Left hindlimb (tissue), 1 donor: Measurements from ENCODE around the gene ZNF577.
A peak's percentile ranks its signal among the peaks of the same experiment; 100 is the strongest.
"Not testable (repeated sequence)": the region's sequence is repeated elsewhere in the genome, so short reads cannot be mapped to it uniquely, and the experiment has no call there.

ENCODE experiments used
- DNase-seq: peaks from one replicate; pipeline ENCODE4 v3.0.0-alpha.2; 2018

The ZNF577 gene

GRCh38 chr19:51887522-51888498 lies at the start of gene ZNF577:
Gene ZNF577 (minus strand): TSS chr19:51887951. CDS start chr19:51880382, 7,569 bp downstream.
- DNase-seq = peak; percentile 93

- DNase-seq = no peak
These were observed 44.2 kb upstream of the ZNF577 start for GRCh38 chr19:51931921-51932320.

GRCh38 chr19:51927859-51928258 lies 40.1 kb upstream of the ZNF577 start:
- DNase-seq = no peak

DNA sequence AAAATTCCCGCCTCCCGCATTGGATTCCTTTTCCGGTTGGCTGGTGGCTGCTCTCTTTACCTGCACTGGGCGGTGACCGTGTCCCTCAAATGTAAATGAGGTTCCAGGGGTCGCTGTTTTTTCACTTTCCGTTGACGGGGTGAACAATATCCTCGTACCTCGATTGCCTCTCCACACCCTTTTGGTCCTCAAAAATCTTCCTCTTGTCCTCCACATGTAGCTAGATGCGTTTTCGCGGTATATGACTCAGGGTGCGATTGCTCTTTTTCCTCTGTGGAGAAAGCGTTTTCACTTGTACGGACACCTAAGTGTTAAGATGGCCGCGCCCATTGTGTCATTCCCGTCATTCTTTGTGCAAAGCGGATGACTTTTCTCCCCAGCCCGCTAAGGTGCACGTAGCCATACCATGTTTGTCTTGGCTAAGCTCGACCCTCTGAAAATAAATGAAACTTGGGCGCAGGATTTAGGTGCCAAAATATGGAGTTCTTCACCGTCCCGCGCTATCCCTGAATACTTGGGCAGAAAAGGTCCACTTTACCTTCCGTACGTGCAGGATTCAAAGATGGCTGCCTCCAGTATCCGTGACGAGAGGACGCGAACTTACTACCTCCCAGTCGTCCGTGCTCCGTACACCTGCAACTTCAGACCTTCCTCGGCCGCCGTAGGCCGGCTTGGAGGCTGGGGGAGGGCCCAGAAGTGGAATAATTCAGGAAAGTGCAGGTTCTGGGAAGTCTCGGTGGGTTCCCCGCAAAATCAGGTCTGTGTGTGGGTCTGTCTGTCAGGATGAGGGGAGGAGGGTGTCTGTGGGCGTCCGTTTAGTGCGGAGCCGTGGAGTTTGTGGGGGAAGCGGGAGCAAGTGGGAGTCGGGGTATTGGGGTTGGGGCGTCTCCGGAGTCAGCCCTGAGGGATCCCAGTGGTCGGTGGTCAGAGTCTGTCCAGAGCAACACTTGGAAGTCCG lies 39.3 kb upstream of the ZNF577 start, which contains the start of gene ZNF613:
ZNF613 (plus strand) TSS at position 689 of the 958 bp plus-strand sequence. CDS start 8,749 bp downstream, outside the sequence.
- DNase-seq = peak; percentile 93

- no peak for DNase-seq
These were observed 38.7 kb upstream of the ZNF577 start for GRCh38 chr19:51926426-51926783.

GRCh38 chr19:51921949-51922348 lies 34.2 kb upstream of the ZNF577 start:
- DNase-seq = no peak

DNA sequence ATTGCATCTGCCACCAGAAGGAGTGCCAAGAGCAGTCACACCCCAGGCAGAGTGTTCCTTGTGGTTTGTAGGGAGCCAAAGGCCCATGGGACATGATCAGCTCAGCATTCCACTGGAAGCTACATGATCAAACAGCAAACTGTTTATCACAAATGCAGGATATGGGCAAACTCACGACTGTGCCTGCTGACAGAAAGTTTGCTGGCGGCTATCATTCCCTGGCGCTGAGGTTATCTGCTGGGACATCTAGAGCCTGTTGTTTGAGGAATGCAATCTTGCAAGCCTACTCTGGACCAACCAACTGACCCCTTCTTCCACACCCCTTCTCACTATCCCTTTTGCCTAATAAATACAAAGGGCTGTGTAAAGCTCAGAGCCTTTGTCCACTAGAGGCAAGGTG lies 31.9 kb upstream of the ZNF577 start:
- no peak for DNase-seq

DNA sequence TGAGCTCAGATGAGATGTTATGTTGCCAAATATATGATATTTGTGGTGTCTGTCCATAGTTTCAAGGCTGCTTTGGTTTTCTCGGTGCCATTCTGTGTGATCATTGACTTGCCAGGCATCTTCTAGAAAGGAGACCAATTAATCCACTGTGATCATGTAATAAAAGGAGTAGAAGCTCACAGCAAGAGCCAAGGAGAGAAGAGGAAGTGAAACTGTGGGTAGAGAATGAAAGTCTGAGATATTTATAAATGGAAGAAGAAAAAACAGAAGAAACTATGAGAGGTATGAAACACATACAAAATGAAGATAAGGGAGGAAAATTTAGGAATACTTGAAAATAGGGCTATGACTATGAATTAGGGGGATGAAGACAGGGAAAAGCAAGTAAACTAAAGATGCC lies 28.4 kb upstream of the ZNF577 start:
- DNase-seq = no peak

- no peak for DNase-seq
These were observed 27.6 kb upstream of the ZNF577 start for GRCh38 chr19:51915324-51915867.

- DNase-seq = not testable (repeated sequence)
These were observed 20.2 kb upstream of the ZNF577 start for GRCh38 chr19:51907981-51908380.

- DNase-seq = not testable (repeated sequence)
These were observed 18.4 kb upstream of the ZNF577 start for GRCh38 chr19:51906108-51906507.

- DNase-seq = not testable (repeated sequence)
These were observed 17.9 kb upstream of the ZNF577 start for GRCh38 chr19:51905639-51906038.

- DNase-seq = no peak
These were observed 17.5 kb upstream of the ZNF577 start for GRCh38 chr19:51905206-51905605.

DNA sequence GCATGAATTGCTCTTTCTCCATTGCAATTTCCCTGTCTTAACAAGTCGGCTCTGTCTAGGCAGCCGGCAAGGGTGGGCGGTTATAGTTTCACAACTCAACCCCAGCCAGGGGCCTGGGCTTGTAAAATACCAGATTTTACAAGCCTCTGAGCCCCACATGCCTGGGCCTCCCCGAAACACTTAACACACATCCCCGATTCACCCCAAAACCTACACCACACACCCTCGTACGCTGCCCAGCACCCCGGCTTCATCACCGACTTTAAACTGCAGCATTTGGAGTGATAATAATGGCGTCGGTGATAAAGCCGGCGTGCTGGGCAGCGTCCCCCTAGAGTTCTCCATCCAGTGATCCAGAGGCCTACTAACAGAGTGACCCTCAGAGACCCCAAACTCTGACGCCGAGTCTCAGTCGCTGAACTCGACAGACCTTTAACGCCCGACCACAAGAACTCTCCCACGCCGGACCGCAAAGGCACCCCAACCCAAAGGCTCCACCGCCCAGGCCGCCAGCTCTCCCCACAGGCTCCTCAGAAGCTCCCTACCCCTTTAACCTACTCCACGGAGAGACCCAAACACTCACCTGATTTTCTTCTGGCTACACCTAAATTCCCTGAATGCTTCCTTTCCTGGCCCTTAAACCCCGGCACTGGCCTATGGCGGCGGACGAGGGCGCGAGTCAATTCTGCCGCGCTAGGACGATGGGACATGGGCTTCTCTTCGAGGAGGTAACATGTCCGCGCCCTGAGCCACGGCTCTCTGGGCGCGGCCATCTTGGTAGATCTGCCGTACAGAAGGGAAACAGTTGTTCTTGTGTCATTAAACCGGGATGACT lies 16.8 kb upstream of the ZNF577 start, which contains the start of gene ZNF649:
ZNF649 (minus strand) TSS at position 687 of the 835 bp plus-strand sequence. CDS start 4,910 bp downstream, outside the sequence.
- DNase-seq = peak; percentile 89

GRCh38 chr19:51903192-51903591 lies 15.4 kb upstream of the ZNF577 start:
- no peak for DNase-seq

- DNase-seq = no peak
These were observed 14.1 kb upstream of the ZNF577 start for GRCh38 chr19:51901860-51902259.

- DNase-seq = no peak
These were observed 3.5 kb upstream of the ZNF577 start for GRCh38 chr19:51891193-51891747.

- DNase-seq = no peak
These were observed 2.2 kb upstream of the ZNF577 start for GRCh38 chr19:51889934-51890333.

DNA sequence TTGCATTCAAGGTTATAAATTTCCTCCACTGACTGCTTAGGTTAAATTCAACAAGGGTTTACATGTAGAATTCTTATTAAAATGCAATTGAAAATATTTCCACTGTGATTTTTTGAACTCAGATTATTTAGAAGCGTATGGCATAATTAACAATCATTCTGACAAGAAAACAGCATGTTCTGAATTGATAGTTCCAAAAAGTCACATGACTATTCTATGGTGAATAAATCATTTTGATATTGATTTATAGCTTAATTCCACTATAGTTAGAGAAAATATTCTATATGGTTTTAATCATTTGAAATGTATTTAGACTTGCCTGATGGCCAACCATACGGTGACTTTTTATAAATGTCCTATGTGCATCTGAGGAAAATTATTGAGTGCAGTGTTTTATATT lies 3.0 kb downstream of the ZNF577 start:
- no peak for DNase-seq

GRCh38 chr19:51882518-51882917 lies 5.2 kb downstream of the ZNF577 start:
- DNase-seq = no peak

- DNase-seq = no peak
These were observed 14.7 kb downstream of the ZNF577 start for GRCh38 chr19:51873097-51873496.
